CD14-positive monocyte (primary cell): ENCODE results near the gene INMT. TPM values are rescaled to one million over a fixed set of nuclear protein-coding genes. Genes with fewer than 3 reads are reported as not detected.
A peak's percentile ranks its signal among the peaks of the same experiment; 100 is the strongest.

ENCODE experiments used
- DNase-seq, 3 donors: peaks; one replicate each; pipeline ENCODE4 v3.0.0-alpha.2; 2011 to 2022
- H2AFZ ChIP-seq: 2 replicates; pipeline ENCODE4 v1.6.0; 2012; ENCODE audit warnings: mild to moderate bottlenecking, low read depth, low read length, inconsistent platforms; ENCODE audit not compliant: insufficient read depth, poor library complexity, severe bottlenecking
- H3K27ac ChIP-seq, 2 donors: 1 replicate in 1 of 2; 2 replicates in 1 of 2; pipeline ENCODE4 v1.5.1; 2012 to 2013; ENCODE audit warnings: low read length in 2 of 2, control low read depth in 1 of 2, inconsistent platforms in 1 of 2, low read depth in 1 of 2, mild to moderate bottlenecking in 1 of 2
- H3K27me3 ChIP-seq, 2 donors: one replicate each; pipeline versions ENCODE4 v1.6.0 to v1.6.1; 2011 to 2013; ENCODE audit warnings: low read length in 2 of 2; ENCODE audit not compliant: control insufficient read depth in 2 of 2, insufficient read depth in 2 of 2
- H3K36me3 ChIP-seq, 2 donors: replicated peaks in 1 of 2; 1 replicate in 1 of 2; 2 replicates in 1 of 2; pipeline versions ENCODE4 v1.5.1 to v1.6.1; 2012 to 2013; ENCODE audit warnings: low read length in 2 of 2, control low read depth in 1 of 2, inconsistent platforms in 1 of 2, mild to moderate bottlenecking in 1 of 2; ENCODE audit not compliant: insufficient read depth in 2 of 2, control insufficient read depth in 1 of 2
- H3K4me1 ChIP-seq, 2 donors: 1 replicate in 1 of 2; 2 replicates in 1 of 2; pipeline versions ENCODE4 v1.5.1 to v1.6.1; 2012 to 2013; ENCODE audit warnings: low read length in 2 of 2, control low read depth in 1 of 2, inconsistent platforms in 1 of 2, mild to moderate bottlenecking in 1 of 2, moderate library complexity in 1 of 2; ENCODE audit not compliant: insufficient read depth in 2 of 2, control insufficient read depth in 1 of 2
- H3K4me2 ChIP-seq: replicated peaks from 2 replicates; pipeline ENCODE3; 2012; ENCODE audit warnings: low read length, moderate library complexity, mild to moderate bottlenecking; ENCODE audit not compliant: poor library complexity, severe bottlenecking; ENCODE audit errors: extremely low read depth
- H3K4me3 ChIP-seq, 3 experiments: fragments of 200-600 bp in 1 of 3; sonication (generic) in 1 of 3; replicated peaks in 1 of 3; 1 replicate in 2 of 3; 2 replicates in 1 of 3; pipeline ENCODE4 v1.5.1; 2011 to 2013; ENCODE audit warnings: low read length in 3 of 3, mild to moderate bottlenecking in 3 of 3, control low read depth in 2 of 3, low read depth in 2 of 3, inconsistent platforms in 1 of 3, moderate library complexity in 1 of 3
- H3K79me2 ChIP-seq: 2 replicates; pipeline ENCODE4 v1.6.0; 2012; ENCODE audit warnings: mild to moderate bottlenecking, control low read depth, inconsistent platforms, low read length, moderate library complexity; ENCODE audit not compliant: insufficient read depth
- H3K9ac ChIP-seq: 2 replicates; pipeline ENCODE4 v1.6.0; 2017; ENCODE audit warnings: low read length, mild to moderate bottlenecking; ENCODE audit not compliant: insufficient read depth, poor library complexity, severe bottlenecking
- H3K9me3 ChIP-seq, 2 donors: replicated peaks in 1 of 2; 1 replicate in 1 of 2; 2 replicates in 1 of 2; pipeline versions ENCODE4 v1.5.1 to v1.6.1; 2012 to 2013; ENCODE audit warnings: low read length in 2 of 2, control low read depth in 1 of 2; ENCODE audit not compliant: control insufficient read depth in 1 of 2, insufficient read depth in 1 of 2
- H4K20me1 ChIP-seq: 2 replicates; pipeline ENCODE4 v1.6.0; 2012; ENCODE audit warnings: mild to moderate bottlenecking, low read length, control low read depth, moderate library complexity; ENCODE audit not compliant: insufficient read depth
- H3K27ac Mint-ChIP-seq, 7 donors: one replicate each; pipeline ENCODE4 v1.8.0; 2020; ENCODE audit warnings: mild to moderate bottlenecking in 7 of 7, mixed read lengths in 7 of 7, moderate library complexity in 6 of 7, inconsistent platforms in 2 of 7
- H3K27me3 Mint-ChIP-seq, 3 donors: one replicate each; pipeline ENCODE4 v1.8.0; 2021 to 2022; ENCODE audit warnings: low read depth in 3 of 3, mild to moderate bottlenecking in 3 of 3, mixed read lengths in 3 of 3, moderate library complexity in 3 of 3, inconsistent platforms in 1 of 3
- H3K36me3 Mint-ChIP-seq, 2 donors: one replicate each; pipeline ENCODE4 v1.8.0; 2020; ENCODE audit warnings: mixed read lengths in 2 of 2, inconsistent platforms in 1 of 2, mild to moderate bottlenecking in 1 of 2
- H3K4me1 Mint-ChIP-seq: one replicate; pipeline ENCODE4 v1.8.0; 2020; ENCODE audit warnings: mild to moderate bottlenecking, mixed read lengths
- H3K4me3 Mint-ChIP-seq, 2 donors: one replicate each; pipeline ENCODE4 v1.8.0; 2020; ENCODE audit warnings: mild to moderate bottlenecking in 2 of 2, mixed read lengths in 2 of 2, moderate library complexity in 1 of 2
- H3K9me3 Mint-ChIP-seq, 7 donors: one replicate each; pipeline ENCODE4 v1.8.0; 2020 to 2022; ENCODE audit warnings: mixed read lengths in 7 of 7, mild to moderate bottlenecking in 6 of 7, moderate library complexity in 6 of 7, inconsistent platforms in 2 of 7
- CTCF ChIP-seq: fragments of 200-600 bp; IDR thresholded peaks from one replicate; pipeline ENCODE4 v1.8.0; 2022; ENCODE audit warnings: antibody characterized with exemption, mild to moderate bottlenecking
- WGBS: methylation state at CpG from one replicate; pipeline ENCODE4 v1.1.5; 2013; ENCODE audit warnings: missing lambda C conversion rate; ENCODE audit not compliant: insufficient coverage; 5-methylcytosine and 5-hydroxymethylcytosine counted together
- intact Hi-C, 2 donors: fragments of 100-400 bp; cut with micrococcal nuclease; formaldehyde crosslinking; loops; one replicate each; pipeline versions ENCODE4 v1.15.0 to v1.15.1; 2023
- polyA plus RNA-seq, 3 donors: library from polyadenylated mRNA; depleted of rRNA in 1 of 3; unstranded in 2 of 3; stranded (reverse) in 1 of 3; fragments of 300-500 nt in 2 of 3; fragments of >200 nt in 1 of 3; fragmentation: Illumina TruSeq in 2 of 3; gene quantifications; 1 replicate in 2 of 3; 2 replicates in 1 of 3; pipeline ENCODE4 v1.2.3, GENCODE V29; 2012 to 2021

INMT gene
- polyA plus RNA-seq, 3 donors: not detected

- Mint-ChIP-seq H3K4me3 (no peak overlapping the region), H3K9me3 (no peaks in the 10 kb centered on the region), H3K36me3 (no peaks in the 10 kb centered on the region), H3K27me3 (peaks cover 0 to 3% (median 1%) of the 10 kb centered on the region in 3 donors), H3K4me1 (peaks cover 1% of the 10 kb centered on the region), H3K27ac (no peak overlapping the region)
- no peaks in the 10 kb centered on the region for H4K20me1 ChIP-seq
- no peak for TF ChIP-seq CTCF
- no peaks in the 10 kb centered on the region for H3K36me3 ChIP-seq
- no peak overlapping the region for H2AFZ ChIP-seq
- no peaks in the 10 kb centered on the region for H3K9me3 ChIP-seq
- no peak overlapping the region for H3K27ac ChIP-seq
- no peaks in the 10 kb centered on the region for H3K27me3 ChIP-seq
- H3K9ac ChIP-seq: no peak overlapping the region
- no peaks in the 10 kb centered on the region for H3K4me1 ChIP-seq
- H3K79me2 ChIP-seq: no peaks in the 10 kb centered on the region
- peak in 1 of 3 donors; percentile 23 for DNase-seq
- no peak overlapping the region for H3K4me3 ChIP-seq
- intact Hi-C loops: no loop called here
- WGBS: 82% methylated on average over 2 of the region's 2 CpGs
- no peak overlapping the region for H3K4me2 ChIP-seq
Observed at GRCh38 chr7:30799206-30799975, 47.5 kb downstream of the INMT start.

GRCh38 chr7:30799976-30800661 lies 48.2 kb downstream of the INMT start:
- intact Hi-C loops: no loop called here
- peaks cover 1 to 3% (median 3%) of the 10 kb centered on the region in 3 donors for H3K27me3 Mint-ChIP-seq
- no peak overlapping the region for H3K4me2 ChIP-seq

More at GRCh38 chr7:30799976-30800661, 48.2 kb downstream of the INMT start:
- H3K36me3 Mint-ChIP-seq: no peaks in the 10 kb centered on the region
- Histone ChIP-seq H3K9me3 (no peaks in the 10 kb centered on the region), H2AFZ (no peak overlapping the region), H3K79me2 (no peaks in the 10 kb centered on the region), H3K4me1 (no peaks in the 10 kb centered on the region), H3K27me3 (no peaks in the 10 kb centered on the region), H3K9ac (no peak overlapping the region), H3K4me3 (no peak overlapping the region), H4K20me1 (no peaks in the 10 kb centered on the region), H3K27ac (no peak overlapping the region), H3K36me3 (no peaks in the 10 kb centered on the region)
- no peak for DNase-seq
- no peaks in the 10 kb centered on the region for H3K9me3 Mint-ChIP-seq
- no peak for TF ChIP-seq CTCF
- 93% methylated on average over 3 of the region's 5 CpGs for WGBS
- peaks cover 1% of the 10 kb centered on the region for H3K4me1 Mint-ChIP-seq
- no peak overlapping the region for H3K4me3 Mint-ChIP-seq
- H3K27ac Mint-ChIP-seq: no peak overlapping the region
